Measurements from ENCODE around the gene SOHLH2.

Gene SOHLH2

DNA sequence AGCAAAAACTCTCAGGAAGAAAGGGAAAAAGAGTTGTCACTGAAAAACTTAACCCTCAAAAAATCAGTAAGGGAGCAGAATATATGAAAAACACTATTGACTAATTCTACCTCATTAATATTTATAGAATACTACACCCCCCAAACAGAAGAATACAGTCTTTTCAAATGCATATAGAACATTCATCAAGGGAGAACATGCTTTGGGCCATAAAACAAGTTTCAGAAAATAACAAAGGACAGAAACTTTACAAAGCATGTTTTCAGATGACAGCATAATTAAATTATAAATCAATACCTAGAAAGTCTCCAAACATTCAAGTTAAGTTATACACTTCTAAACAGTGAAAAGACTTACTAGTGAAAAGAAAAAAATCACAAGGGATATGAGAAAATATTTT, 30.5 kb downstream of the SOHLH2 start:
- Mint-ChIP-seq H3K27ac (no peak overlapping the region), H3K9me3 (peaks cover 3% of the 10 kb centered on the region), H3K27me3 (ENCODE audit: low read depth) (peaks cover 4% of the 10 kb centered on the region), H3K4me1 (peaks cover 14% of the 10 kb centered on the region), H3K4me3 (no peak overlapping the region), H3K36me3 (ENCODE audit: low read depth) (no peaks in the 10 kb centered on the region)
- TF ChIP-seq, protein P1, sequence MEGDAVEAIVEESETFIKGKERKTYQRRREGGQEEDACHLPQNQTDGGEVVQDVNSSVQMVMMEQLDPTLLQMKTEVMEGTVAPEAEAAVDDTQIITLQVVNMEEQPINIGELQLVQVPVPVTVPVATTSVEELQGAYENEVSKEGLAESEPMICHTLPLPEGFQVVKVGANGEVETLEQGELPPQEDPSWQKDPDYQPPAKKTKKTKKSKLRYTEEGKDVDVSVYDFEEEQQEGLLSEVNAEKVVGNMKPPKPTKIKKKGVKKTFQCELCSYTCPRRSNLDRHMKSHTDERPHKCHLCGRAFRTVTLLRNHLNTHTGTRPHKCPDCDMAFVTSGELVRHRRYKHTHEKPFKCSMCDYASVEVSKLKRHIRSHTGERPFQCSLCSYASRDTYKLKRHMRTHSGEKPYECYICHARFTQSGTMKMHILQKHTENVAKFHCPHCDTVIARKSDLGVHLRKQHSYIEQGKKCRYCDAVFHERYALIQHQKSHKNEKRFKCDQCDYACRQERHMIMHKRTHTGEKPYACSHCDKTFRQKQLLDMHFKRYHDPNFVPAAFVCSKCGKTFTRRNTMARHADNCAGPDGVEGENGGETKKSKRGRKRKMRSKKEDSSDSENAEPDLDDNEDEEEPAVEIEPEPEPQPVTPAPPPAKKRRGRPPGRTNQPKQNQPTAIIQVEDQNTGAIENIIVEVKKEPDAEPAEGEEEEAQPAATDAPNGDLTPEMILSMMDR (IDR thresholded peaks at IDR 0.05; ENCODE audit: unreplicated experiment in 3 of 3) = no peak

DNA sequence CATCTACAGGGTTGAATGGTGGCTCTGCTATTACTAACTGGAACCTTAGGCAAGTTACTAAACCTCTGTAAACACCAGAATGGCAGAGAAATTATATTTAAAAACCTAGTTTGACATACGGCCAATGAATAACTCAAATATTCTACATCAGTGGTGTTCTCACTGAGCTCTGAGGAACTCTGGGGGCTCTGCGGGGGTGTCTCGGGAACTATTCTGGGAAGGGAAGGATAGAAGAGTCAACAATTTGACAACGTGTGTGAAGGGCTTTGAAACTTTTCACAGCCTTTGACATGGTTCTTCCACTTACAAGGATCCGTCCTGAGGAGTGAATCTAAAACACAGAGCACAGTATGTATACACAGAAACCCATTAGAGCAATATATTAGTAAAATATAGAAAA, 38.7 kb downstream of the SOHLH2 start:
- Mint-ChIP-seq H3K27me3 (ENCODE audit: low read depth) (peaks cover 4% of the 10 kb centered on the region), H3K4me3 (no peak overlapping the region), H3K9me3 (no peaks in the 10 kb centered on the region), H3K36me3 (ENCODE audit: low read depth) (no peaks in the 10 kb centered on the region), H3K4me1 (no peaks in the 10 kb centered on the region), H3K27ac (no peak overlapping the region)
- TF ChIP-seq, protein P1 (IDR thresholded peaks at IDR 0.05; ENCODE audit: unreplicated experiment in 3 of 3) = no peak

DNA sequence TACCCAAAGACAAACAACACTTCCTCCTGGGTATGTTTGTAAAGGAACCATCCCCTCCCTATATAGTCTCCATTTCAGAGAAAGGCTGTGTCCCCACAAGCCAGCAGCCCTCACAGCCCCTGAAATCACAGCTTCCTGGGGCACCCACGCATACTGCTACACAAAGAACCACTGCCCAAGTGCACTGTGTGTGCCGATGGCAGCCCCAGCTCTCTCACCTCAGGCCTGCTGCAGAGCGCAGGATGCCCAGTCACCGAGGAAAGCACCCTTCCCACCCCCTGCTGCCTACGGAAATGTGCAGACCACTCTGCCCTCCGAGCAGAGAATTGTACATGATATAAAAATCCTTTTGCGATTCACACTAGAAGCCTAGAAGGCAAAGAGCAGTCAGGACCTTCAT, 39.4 kb downstream of the SOHLH2 start:
- Mint-ChIP-seq H3K36me3 (ENCODE audit: low read depth) (no peaks in the 10 kb centered on the region), H3K27ac (no peak overlapping the region), H3K9me3 (no peaks in the 10 kb centered on the region), H3K27me3 (ENCODE audit: low read depth) (peaks cover 4% of the 10 kb centered on the region), H3K4me3 (no peak overlapping the region), H3K4me1 (no peaks in the 10 kb centered on the region)
- TF ChIP-seq, protein P1 (IDR thresholded peaks at IDR 0.05; ENCODE audit: unreplicated experiment in 3 of 3) = no peak

DNA sequence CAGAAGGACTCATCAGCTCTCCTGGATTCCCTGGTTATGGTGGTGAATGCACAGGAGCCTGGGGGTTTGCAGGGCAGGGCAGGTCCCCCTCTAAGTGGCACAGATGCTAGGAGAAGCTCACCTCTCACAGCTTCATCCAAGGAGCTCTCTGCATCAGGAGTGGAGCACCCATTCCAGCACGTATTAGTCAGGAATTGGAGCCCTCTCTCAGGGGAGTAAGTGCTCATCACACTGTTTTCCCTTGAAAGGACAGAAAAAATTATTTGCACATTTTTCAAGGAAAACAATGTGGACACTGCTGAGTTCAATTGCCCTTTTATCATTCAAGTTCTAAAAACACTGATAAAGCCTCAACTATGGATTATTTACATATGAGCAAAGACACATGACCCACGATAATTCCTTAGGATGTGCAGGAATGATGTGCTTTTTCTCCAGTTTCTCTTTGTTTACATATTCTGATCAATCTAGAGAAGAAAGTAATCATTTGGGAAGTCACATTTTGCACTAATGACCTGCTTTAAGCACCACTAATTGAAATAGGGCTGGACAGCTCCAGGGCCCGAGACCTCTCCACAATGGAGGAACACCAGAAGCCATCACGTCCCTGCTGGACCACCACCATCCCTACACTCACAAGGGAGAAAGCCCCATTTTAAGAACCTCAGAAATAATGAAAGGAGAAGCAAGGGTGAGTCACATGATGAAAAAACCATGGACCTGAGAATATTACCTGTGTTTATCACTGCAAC, 40.6 kb downstream of the SOHLH2 start:
- TF ChIP-seq, protein P1 (IDR thresholded peaks at IDR 0.05; ENCODE audit: unreplicated experiment in 3 of 3) = no peak
- Mint-ChIP-seq H3K27ac (no peak overlapping the region), H3K27me3 (ENCODE audit: low read depth) (peaks cover 4% of the 10 kb centered on the region), H3K36me3 (ENCODE audit: low read depth) (no peaks in the 10 kb centered on the region), H3K4me3 (no peak overlapping the region), H3K4me1 (no peaks in the 10 kb centered on the region), H3K9me3 (no peaks in the 10 kb centered on the region)

DNA sequence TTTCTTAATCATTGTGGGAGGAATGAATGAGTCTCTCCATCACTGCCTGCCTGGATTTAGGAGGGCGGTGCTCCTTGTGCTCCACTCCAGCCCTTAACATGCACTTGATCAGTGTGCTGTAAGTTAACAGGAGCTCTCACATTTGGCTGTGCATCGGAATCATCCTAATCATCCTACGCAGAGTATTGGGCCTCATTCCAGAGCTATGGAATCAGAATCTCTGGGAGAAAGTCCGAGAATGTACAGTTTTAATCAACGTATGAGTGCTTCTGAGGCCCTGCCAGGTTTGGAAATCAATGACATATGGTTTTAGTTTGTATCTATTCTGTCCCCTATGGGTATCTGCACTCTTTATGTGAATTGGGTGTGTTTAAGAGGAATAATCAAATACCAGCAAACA, 48.3 kb downstream of the SOHLH2 start:
- Mint-ChIP-seq H3K27me3 (ENCODE audit: low read depth) (no peaks in the 10 kb centered on the region), H3K36me3 (ENCODE audit: low read depth) (no peaks in the 10 kb centered on the region), H3K4me1 (peaks cover 51% of the 10 kb centered on the region), H3K4me3 (no peak overlapping the region), H3K27ac (peak overlapping the region in 2 of 3 experiments; percentile 90 to 96), H3K9me3 (no peaks in the 10 kb centered on the region)
- TF ChIP-seq, protein P1 (IDR thresholded peaks at IDR 0.05; ENCODE audit: unreplicated experiment in 3 of 3) = no peak

DNA sequence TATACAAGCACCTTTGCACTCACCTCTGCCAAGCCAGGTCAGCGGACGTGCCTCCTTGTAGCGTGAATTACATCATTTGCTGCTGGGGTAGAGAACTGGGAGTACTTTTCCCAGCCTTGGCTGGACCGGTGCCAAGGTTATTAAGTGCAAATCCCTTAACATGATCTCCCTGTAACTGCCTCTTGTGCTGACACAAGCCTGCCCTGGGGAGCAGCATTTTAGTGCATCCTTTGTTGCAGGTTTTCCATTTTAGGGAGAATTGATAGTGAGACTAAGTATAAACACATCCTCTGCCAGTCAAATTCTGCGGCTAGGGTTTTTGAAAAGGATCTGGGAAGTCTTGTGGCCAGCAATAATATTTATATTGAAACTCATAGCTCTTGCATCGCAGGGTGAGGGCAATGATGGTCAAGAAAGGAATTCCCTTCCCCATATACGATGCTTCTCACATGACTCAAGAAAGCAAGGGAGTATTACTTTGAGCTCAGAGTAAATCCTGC, 50.5 kb downstream of the SOHLH2 start:
- peak overlapping the region; percentile 83 to 95 (median 90) for H3K27ac Mint-ChIP-seq
- peaks cover 56% of the 10 kb centered on the region for H3K4me1 Mint-ChIP-seq
- TF ChIP-seq, protein P1 (IDR thresholded peaks at IDR 0.05; ENCODE audit: unreplicated experiment in 3 of 3) = no peak
- H3K9me3 Mint-ChIP-seq = no peaks in the 10 kb centered on the region
- no peaks in the 10 kb centered on the region for H3K36me3 Mint-ChIP-seq (ENCODE audit: low read depth)
- no peaks in the 10 kb centered on the region for H3K27me3 Mint-ChIP-seq (ENCODE audit: low read depth)
- H3K4me3 Mint-ChIP-seq = peak overlapping the region in 1 of 3 experiments; percentile 41

Measured in nephron (organoid).